Measurements from ENCODE around the gene SAP30L.

GRCh38 chr5:154501566-154501965, 55.8 kb downstream of the SAP30L start:
- TF ChIP-seq CTCF (IDR thresholded peaks at IDR 0.05): no peak
- TF ChIP-seq POLR2AphosphoS5 (IDR thresholded peaks at IDR 0.05): no peak

All from breast epithelium (tissue), 3 donors.